Panc1 (cell line): ENCODE data around the gene NPPB. TPM values are rescaled to one million over a fixed set of nuclear protein-coding genes. Genes with fewer than 3 reads are reported as not detected.

Experiments used
- ATAC-seq: fragments of 200-7000 bp; cut with Tn5 transposase; 2 replicates; pipeline ENCODE4 v1.9.1; 2020; ENCODE audit warnings: mild to moderate bottlenecking, moderate library complexity
- BruUV-seq: library from RNA; stranded (reverse); fragments of 400-500 nt; replicated peaks from 2 replicates; lab custom pipeline; 2021; lab: Mats Ljungman, UMichigan
- CTCF ChIA-PET: fragments of 300-600 bp; sonication (Branson Sonifier 250); formaldehyde crosslinking; loops from one replicate; lab custom pipeline; 2022; ENCODE audit warnings: antibody characterized with exemption; lab: Charles Lee
- POLR2A ChIA-PET: fragments of 300-600 bp; sonication (Branson Sonifier 250); formaldehyde crosslinking; loops from one replicate; lab custom pipeline; 2022; ENCODE audit warnings: antibody characterized with exemption; lab: Charles Lee
- DNase-seq: peaks from one replicate; pipeline ENCODE4 v3.0.0-alpha.2; 2010; ENCODE audit warnings: low read depth, low spot score
- H3K27ac ChIP-seq: 2 replicates; pipeline ENCODE4 v1.5.1; 2011; ENCODE audit warnings: mild to moderate bottlenecking, low read length, inconsistent platforms
- H3K27me3 ChIP-seq: fragments of 200-500 bp; sonication (Bioruptor generic); 2 replicates; pipeline ENCODE4 v1.6.0; 2014; ENCODE audit warnings: low read length, inconsistent platforms; ENCODE audit not compliant: control insufficient read depth, insufficient read depth
- H3K36me3 ChIP-seq: fragments of 200-500 bp; sonication (Bioruptor generic); 2 replicates; pipeline ENCODE4 v1.5.1; 2014; ENCODE audit warnings: inconsistent platforms, mild to moderate bottlenecking, low read length, moderate library complexity; ENCODE audit not compliant: control insufficient read depth, insufficient read depth
- H3K4me1 ChIP-seq: 2 replicates; pipeline ENCODE4 v1.5.1; 2011; ENCODE audit warnings: inconsistent platforms, mild to moderate bottlenecking, low read length, moderate library complexity; ENCODE audit not compliant: control insufficient read depth, insufficient read depth
- H3K4me3 ChIP-seq, 2 experiments: 2 replicates each; pipeline ENCODE4 v1.5.1; 2011 to 2012; ENCODE audit warnings: low read depth in 2 of 2, low read length in 2 of 2, mild to moderate bottlenecking in 2 of 2, inconsistent platforms in 1 of 2, moderate library complexity in 1 of 2
- H3K9me3 ChIP-seq: fragments of 200-500 bp; sonication (Bioruptor generic); 2 replicates; pipeline ENCODE4 v1.5.1; 2014; ENCODE audit warnings: low read depth, mild to moderate bottlenecking, inconsistent platforms, low read length, moderate library complexity; ENCODE audit not compliant: control insufficient read depth, insufficient read depth
- POLR2AphosphoS5 ChIP-seq: IDR thresholded peaks from 2 replicates; pipeline ENCODE4 v1.6.1; 2012; ENCODE audit warnings: mild to moderate bottlenecking, low read depth, low read length, moderate library complexity
- SIN3A ChIP-seq: IDR thresholded peaks from 2 replicates; pipeline ENCODE4 v1.6.1; 2012; ENCODE audit warnings: low read depth, mild to moderate bottlenecking, low read length, moderate library complexity, borderline replicate concordance; ENCODE audit not compliant: insufficient read depth
- TCF7L2 ChIP-seq: IDR thresholded peaks from 2 replicates; pipeline ENCODE4 v1.6.1; 2011; ENCODE audit warnings: mild to moderate bottlenecking, low read depth, low read length, inconsistent platforms
- in situ Hi-C: cut with HindIII; loops from 2 replicates; pipeline ENCODE4 v1.10.0; 2016; ENCODE audit warnings: low sequenced_read_pairs, low pct_unique_long_range_greater_than_20kb
- intact Hi-C: fragments of 100-400 bp; cut with micrococcal nuclease; formaldehyde crosslinking; loops from one replicate; pipeline ENCODE4 v1.10.0; 2022; ENCODE audit not compliant: unreplicated experiment
- total RNA-seq: library from RNA; stranded (reverse); gene quantifications from one replicate; pipeline ENCODE4 v1.2.1, GENCODE V29; 2021; ENCODE audit not compliant: unreplicated experiment
- TF ChIP-seq, protein P1 (sequence below), 2 experiments: IDR thresholded peaks; 2 replicates each; pipeline ENCODE4 v1.6.1; 2011 to 2012; ENCODE audit warnings: low read depth in 2 of 2, control low read depth in 1 of 2, low read length in 1 of 2, mild to moderate bottlenecking in 1 of 2, moderate library complexity in 1 of 2; ENCODE audit not compliant: insufficient read depth in 1 of 2
- TF ChIP-seq, protein P2 (sequence below): fragments of 450-650 bp; IDR thresholded peaks from 2 replicates; pipeline ENCODE4 v1.5.1; 2017; ENCODE audit warnings: mild to moderate bottlenecking

Gene NPPB
- total RNA-seq, 1 experiment from 2014 or later, result not detected

DNA sequence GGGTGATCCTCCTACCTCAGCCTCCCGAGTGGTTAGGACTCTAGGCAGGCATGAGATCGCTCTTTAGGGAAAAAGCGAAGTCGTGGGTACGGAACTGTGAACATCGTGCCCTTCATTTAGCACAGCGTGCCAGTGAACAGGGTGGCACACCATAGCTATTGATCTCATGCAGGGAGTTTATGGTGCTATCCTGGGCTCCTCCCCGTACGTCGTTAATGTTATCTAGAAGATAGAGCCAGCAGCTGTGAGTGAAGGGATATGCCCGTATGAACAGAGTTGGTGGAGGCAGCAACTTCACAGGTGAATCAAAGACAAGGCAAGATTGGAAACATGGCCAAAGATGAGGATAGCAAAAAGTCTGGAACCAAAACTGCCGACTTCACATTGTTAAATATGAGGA, 41.6 kb downstream of the NPPB start:
- no peak for DNase-seq
- ATAC-seq, result no peak
- POLR2A ChIA-PET, result no interaction called here
- BruUV-seq, result no TSS peak
- Histone ChIP-seq H3K36me3 (peaks cover 18% of the 10 kb centered on the region; the same call in 1 of the 2 replicates), H3K4me1 (no peaks in the 10 kb centered on the region), H3K9me3 (no peaks in the 10 kb centered on the region), H3K4me3 (no peak overlapping the region), H3K27ac (no peak overlapping the region), H3K27me3 (no peaks in the 10 kb centered on the region)
- CTCF ChIA-PET, result interaction anchor here (0.6 kb wide), 1 partner anchor 85 kb away, joined by 9 read pairs; no protein-coding TSS in a partner anchor
- TF ChIP-seq, protein P1, sequence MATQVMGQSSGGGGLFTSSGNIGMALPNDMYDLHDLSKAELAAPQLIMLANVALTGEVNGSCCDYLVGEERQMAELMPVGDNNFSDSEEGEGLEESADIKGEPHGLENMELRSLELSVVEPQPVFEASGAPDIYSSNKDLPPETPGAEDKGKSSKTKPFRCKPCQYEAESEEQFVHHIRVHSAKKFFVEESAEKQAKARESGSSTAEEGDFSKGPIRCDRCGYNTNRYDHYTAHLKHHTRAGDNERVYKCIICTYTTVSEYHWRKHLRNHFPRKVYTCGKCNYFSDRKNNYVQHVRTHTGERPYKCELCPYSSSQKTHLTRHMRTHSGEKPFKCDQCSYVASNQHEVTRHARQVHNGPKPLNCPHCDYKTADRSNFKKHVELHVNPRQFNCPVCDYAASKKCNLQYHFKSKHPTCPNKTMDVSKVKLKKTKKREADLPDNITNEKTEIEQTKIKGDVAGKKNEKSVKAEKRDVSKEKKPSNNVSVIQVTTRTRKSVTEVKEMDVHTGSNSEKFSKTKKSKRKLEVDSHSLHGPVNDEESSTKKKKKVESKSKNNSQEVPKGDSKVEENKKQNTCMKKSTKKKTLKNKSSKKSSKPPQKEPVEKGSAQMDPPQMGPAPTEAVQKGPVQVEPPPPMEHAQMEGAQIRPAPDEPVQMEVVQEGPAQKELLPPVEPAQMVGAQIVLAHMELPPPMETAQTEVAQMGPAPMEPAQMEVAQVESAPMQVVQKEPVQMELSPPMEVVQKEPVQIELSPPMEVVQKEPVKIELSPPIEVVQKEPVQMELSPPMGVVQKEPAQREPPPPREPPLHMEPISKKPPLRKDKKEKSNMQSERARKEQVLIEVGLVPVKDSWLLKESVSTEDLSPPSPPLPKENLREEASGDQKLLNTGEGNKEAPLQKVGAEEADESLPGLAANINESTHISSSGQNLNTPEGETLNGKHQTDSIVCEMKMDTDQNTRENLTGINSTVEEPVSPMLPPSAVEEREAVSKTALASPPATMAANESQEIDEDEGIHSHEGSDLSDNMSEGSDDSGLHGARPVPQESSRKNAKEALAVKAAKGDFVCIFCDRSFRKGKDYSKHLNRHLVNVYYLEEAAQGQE (IDR thresholded peaks at IDR 0.05; ENCODE audit: insufficient read depth in 1 of 2, low read depth in 2 of 2, low read length in 1 of 2), result no peak
- TF ChIP-seq SIN3A (no peak), POLR2AphosphoS5 (no peak), TCF7L2 (no peak)
- TF ChIP-seq, protein P2, sequence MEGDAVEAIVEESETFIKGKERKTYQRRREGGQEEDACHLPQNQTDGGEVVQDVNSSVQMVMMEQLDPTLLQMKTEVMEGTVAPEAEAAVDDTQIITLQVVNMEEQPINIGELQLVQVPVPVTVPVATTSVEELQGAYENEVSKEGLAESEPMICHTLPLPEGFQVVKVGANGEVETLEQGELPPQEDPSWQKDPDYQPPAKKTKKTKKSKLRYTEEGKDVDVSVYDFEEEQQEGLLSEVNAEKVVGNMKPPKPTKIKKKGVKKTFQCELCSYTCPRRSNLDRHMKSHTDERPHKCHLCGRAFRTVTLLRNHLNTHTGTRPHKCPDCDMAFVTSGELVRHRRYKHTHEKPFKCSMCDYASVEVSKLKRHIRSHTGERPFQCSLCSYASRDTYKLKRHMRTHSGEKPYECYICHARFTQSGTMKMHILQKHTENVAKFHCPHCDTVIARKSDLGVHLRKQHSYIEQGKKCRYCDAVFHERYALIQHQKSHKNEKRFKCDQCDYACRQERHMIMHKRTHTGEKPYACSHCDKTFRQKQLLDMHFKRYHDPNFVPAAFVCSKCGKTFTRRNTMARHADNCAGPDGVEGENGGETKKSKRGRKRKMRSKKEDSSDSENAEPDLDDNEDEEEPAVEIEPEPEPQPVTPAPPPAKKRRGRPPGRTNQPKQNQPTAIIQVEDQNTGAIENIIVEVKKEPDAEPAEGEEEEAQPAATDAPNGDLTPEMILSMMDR, result no peak
- intact Hi-C loops, result no loop called here
- in situ Hi-C loops, result no loop called here

DNA sequence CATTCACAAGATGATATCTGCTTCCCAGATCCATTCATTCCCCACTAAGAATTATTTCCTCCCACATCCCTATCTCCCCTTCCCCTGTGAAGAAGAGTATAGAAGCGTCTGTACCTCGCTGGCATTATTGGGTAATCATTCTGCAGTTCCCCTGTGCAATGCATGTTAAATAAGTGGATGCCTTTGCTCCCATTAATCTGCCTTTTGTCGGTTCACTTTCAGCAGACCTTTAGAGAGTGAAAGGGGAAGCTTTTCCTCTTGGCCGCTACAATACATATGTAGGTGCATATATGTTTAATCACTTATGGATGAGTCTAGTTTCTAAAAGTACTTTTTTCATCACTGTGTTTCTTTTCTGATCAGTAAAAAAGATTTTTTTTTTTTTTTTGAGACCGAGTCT, 45.7 kb downstream of the NPPB start:
- peaks cover 12% of the 10 kb centered on the region; the same call in 1 of the 2 replicates for H3K36me3 ChIP-seq
- BruUV-seq, result no TSS peak

More for the DNA sequence above, 45.7 kb downstream of the NPPB start:
- ChIA-PET POLR2A (no interaction called here), CTCF (no interaction called here)
- no peak for DNase-seq
- peaks cover 1% of the 10 kb centered on the region; the same call in 1 of the 2 replicates for H3K4me1 ChIP-seq
- no peaks in the 10 kb centered on the region for H3K27me3 ChIP-seq
- in situ Hi-C loops (no loop called here), intact Hi-C loops (no loop called here)
- H3K9me3 ChIP-seq, result no peaks in the 10 kb centered on the region
- no peak overlapping the region for H3K27ac ChIP-seq
- H3K4me3 ChIP-seq, result no peak overlapping the region
- TF ChIP-seq TCF7L2 (no peak), POLR2AphosphoS5 (no peak), SIN3A (no peak)
- TF ChIP-seq, protein P2, result no peak
- TF ChIP-seq, protein P1 (IDR thresholded peaks at IDR 0.05; ENCODE audit: insufficient read depth in 1 of 2, low read depth in 2 of 2, low read length in 1 of 2), result no peak
- ATAC-seq, result no peak

Other genes with a start within 250 kb of the NPPB start
- gene FBXO2, start 204.5 kb downstream of the NPPB start, total RNA-seq, result 131 TPM
- gene FBXO44, start 204.1 kb downstream of the NPPB start, total RNA-seq, result 70.8 TPM
- 37.5 TPM for gene FBXO6, start 194.7 kb downstream of the NPPB start, total RNA-seq
- 84.8 TPM for gene MAD2L2, start 177.8 kb downstream of the NPPB start, total RNA-seq
- 0.13 TPM for gene DRAXIN, start 167.2 kb downstream of the NPPB start, total RNA-seq
- gene AGTRAP, start 122.8 kb downstream of the NPPB start, total RNA-seq, result 57.0 TPM
- gene C1orf167, start 96.8 kb downstream of the NPPB start, total RNA-seq, result not detected
- 37.4 TPM for gene MTHFR, start 53.0 kb downstream of the NPPB start, total RNA-seq
- 23.6 TPM for gene CLCN6, start 52.8 kb downstream of the NPPB start, total RNA-seq
- gene NPPA, start 11.2 kb downstream of the NPPB start, total RNA-seq, result not detected
- 72.4 TPM for gene KIAA2013, start 67.5 kb upstream of the NPPB start, total RNA-seq
- gene PLOD1, start 75.8 kb upstream of the NPPB start, total RNA-seq, result 156 TPM
- gene MFN2, start 121.5 kb upstream of the NPPB start, total RNA-seq, result 104 TPM
- 56.3 TPM for gene MIIP, start 160.6 kb upstream of the NPPB start, total RNA-seq
- gene TNFRSF8, start 204.4 kb upstream of the NPPB start, total RNA-seq, result 0.13 TPM